ENCODE data around the gene LHB. TPM values are rescaled to one million over a fixed set of nuclear protein-coding genes. Genes with fewer than 3 reads are reported as not detected.
"Not testable (repeated sequence)": the region's sequence is repeated elsewhere in the genome, so short reads cannot be mapped to it uniquely, and the experiment has no call there.

LHB gene
- total RNA-seq, 1 donor from 2014 or later, result not detected

DNA sequence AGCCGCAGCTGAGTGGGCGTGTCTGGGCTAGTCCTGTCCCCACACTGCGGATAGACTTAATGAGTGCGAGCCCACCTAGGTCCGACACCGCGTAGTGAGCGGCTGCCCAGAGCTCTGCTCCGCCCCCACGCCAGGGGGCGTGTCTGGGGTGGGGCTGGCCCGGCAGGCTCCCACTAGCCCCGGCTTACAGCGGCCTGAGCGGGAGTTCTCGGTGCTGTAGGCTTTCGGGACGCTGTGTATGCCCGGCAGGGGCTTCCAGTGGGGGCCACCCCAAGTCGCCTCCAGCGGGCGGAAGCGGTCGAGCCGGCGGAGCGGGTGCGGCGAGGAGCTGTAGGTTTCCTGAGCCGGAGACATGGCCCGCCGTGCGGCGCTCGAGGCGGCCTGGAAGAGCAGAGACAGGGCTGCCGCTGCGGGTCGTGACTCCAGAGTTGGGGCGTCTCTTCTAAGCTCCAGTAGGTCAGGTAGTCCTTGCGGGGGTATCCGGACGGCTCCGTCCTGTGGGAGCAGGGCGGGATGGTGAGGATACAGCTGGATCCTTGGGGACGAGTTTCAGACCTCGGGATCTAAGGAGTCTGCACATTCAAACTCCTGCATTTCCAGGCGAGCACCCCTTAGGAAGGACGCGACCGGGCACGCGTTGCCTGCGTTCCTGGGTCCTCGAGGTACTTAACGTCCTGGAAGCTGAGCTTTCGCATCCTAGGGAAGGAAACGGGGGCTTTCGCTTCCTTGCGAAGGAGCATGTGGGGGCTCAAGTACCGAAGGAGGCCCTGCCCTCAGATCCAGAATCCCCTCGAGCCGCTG, 39.4 kb upstream of the LHB start:
- TF ChIP-seq, protein P1, sequence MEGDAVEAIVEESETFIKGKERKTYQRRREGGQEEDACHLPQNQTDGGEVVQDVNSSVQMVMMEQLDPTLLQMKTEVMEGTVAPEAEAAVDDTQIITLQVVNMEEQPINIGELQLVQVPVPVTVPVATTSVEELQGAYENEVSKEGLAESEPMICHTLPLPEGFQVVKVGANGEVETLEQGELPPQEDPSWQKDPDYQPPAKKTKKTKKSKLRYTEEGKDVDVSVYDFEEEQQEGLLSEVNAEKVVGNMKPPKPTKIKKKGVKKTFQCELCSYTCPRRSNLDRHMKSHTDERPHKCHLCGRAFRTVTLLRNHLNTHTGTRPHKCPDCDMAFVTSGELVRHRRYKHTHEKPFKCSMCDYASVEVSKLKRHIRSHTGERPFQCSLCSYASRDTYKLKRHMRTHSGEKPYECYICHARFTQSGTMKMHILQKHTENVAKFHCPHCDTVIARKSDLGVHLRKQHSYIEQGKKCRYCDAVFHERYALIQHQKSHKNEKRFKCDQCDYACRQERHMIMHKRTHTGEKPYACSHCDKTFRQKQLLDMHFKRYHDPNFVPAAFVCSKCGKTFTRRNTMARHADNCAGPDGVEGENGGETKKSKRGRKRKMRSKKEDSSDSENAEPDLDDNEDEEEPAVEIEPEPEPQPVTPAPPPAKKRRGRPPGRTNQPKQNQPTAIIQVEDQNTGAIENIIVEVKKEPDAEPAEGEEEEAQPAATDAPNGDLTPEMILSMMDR (IDR thresholded peaks at IDR 0.05; ENCODE audit: unreplicated experiment), result peak; percentile 17
- no peaks in the 10 kb centered on the region for H3K9me3 Mint-ChIP-seq
- H3K36me3 Mint-ChIP-seq, result peaks cover 4% of the 10 kb centered on the region
- peaks cover 26% of the 10 kb centered on the region for H3K27me3 Mint-ChIP-seq (ENCODE audit: low read depth)
- no peak overlapping the region for H3K27ac Mint-ChIP-seq
- H3K4me3 Mint-ChIP-seq, result peak overlapping the region; percentile 70
- peak in 1 of 2 experiments; percentile 72 for DNase-seq (ENCODE audit: low spot score in 2 of 2, unreplicated experiment in 2 of 2)
- peaks cover 18% of the 10 kb centered on the region for H3K4me1 Mint-ChIP-seq

GRCh38 chr19:49050376-49051033, 33.6 kb upstream of the LHB start:
- H3K27ac Mint-ChIP-seq; H3K9me3 Mint-ChIP-seq; H3K27me3 Mint-ChIP-seq (ENCODE audit: low read depth); H3K4me1 Mint-ChIP-seq; H3K36me3 Mint-ChIP-seq; DNase-seq (ENCODE audit: low spot score in 2 of 2, unreplicated experiment in 2 of 2); H3K4me3 Mint-ChIP-seq: not testable (repeated sequence)

GRCh38 chr19:49049834-49050233, 32.9 kb upstream of the LHB start:
- not testable (repeated sequence) for H3K4me3 Mint-ChIP-seq; H3K27me3 Mint-ChIP-seq (ENCODE audit: low read depth); H3K9me3 Mint-ChIP-seq; DNase-seq (ENCODE audit: low spot score in 2 of 2, unreplicated experiment in 2 of 2); H3K36me3 Mint-ChIP-seq; H3K27ac Mint-ChIP-seq; H3K4me1 Mint-ChIP-seq

DNA sequence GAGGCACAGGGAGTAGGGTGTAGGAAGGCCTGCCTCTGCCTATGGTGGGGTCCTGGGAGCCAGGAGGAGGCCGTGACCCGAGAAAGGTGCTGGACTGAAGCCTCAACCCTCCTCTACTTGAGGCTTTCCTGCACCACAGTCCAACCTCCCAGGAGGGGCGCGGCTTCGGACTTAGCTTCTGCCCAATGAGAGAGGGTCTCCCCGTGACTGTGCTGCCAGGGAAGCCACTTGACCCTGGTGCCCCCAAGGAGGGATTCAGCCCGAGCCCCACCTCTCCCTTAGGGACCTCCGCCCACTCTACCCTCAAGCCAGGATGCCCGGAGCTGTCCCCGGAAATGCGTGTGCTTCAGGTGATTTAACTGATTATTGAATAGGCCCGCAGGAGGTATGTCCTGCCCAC, 32.1 kb upstream of the LHB start, which contains the start of gene CGB8:
Gene CGB8 (minus strand): TSS at position 101 of the 400 bp plus-strand sequence. CDS start 372 bp downstream, outside the sequence.
- H3K4me1 Mint-ChIP-seq; H3K4me3 Mint-ChIP-seq; H3K27ac Mint-ChIP-seq; DNase-seq (ENCODE audit: low spot score in 2 of 2, unreplicated experiment in 2 of 2); H3K27me3 Mint-ChIP-seq (ENCODE audit: low read depth); H3K9me3 Mint-ChIP-seq; H3K36me3 Mint-ChIP-seq: not testable (repeated sequence)

- not testable (repeated sequence) for H3K36me3 Mint-ChIP-seq; H3K27ac Mint-ChIP-seq; H3K27me3 Mint-ChIP-seq (ENCODE audit: low read depth); H3K4me3 Mint-ChIP-seq; H3K9me3 Mint-ChIP-seq; H3K4me1 Mint-ChIP-seq; DNase-seq (ENCODE audit: low spot score in 2 of 2, unreplicated experiment in 2 of 2)
These were observed 26.7 kb upstream of the LHB start, which contains the start of gene CGB5 for GRCh38 chr19:49043548-49043947. CGB5 (plus strand) TSS chr19:49043848; CDS start chr19:49044210, 362 bp downstream.

DNA sequence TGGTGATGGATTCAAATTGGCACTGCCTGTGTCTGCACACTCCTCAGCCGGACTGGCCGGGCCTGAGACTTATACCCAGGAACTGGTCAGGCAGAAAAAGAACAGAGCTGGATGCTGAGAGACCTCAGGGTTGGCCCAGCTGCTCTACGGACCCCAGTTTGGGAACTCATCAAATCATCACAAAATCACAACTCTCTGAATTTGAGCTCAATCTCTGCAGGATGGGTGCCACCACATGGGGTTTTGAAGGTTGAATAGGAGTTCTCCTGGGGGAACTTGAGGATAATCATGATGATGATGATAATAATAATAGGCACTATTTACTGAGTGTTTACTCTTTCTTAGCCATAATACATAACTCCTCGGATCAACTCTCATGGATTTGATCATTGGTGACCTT, 25.8 kb upstream of the LHB start:
- not testable (repeated sequence) for H3K4me3 Mint-ChIP-seq; DNase-seq (ENCODE audit: low spot score in 2 of 2, unreplicated experiment in 2 of 2); H3K9me3 Mint-ChIP-seq; H3K27me3 Mint-ChIP-seq (ENCODE audit: low read depth); H3K27ac Mint-ChIP-seq; H3K36me3 Mint-ChIP-seq; H3K4me1 Mint-ChIP-seq

DNA sequence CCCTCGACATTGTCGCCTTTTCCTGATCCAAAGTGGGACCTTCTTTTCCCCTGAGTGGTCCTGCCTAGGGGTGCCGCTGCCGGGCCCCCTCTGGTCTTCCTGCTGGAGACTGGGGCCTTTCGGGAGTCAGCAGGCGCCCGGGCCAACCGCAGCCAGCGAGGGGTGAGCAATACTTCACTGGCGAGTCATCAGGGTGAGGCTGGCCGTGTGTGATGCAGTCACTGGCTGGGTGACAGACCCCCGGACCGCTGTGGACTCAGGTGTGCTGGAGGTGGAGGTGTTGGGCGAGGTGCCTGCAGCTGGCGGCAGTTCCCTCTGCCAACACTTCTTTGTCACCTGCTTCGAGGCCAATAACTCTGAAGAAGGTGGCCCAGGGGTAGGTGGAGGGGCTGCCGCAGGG, 25.3 kb upstream of the LHB start:
- no peaks in the 10 kb centered on the region for H3K36me3 Mint-ChIP-seq
- peaks cover 2% of the 10 kb centered on the region for H3K27me3 Mint-ChIP-seq (ENCODE audit: low read depth)
- H3K4me3 Mint-ChIP-seq, result no peak overlapping the region
- H3K27ac Mint-ChIP-seq, result no peak overlapping the region
- no peaks in the 10 kb centered on the region for H3K9me3 Mint-ChIP-seq
- no peak for DNase-seq (ENCODE audit: low spot score in 2 of 2, unreplicated experiment in 2 of 2)
- H3K4me1 Mint-ChIP-seq, result no peaks in the 10 kb centered on the region
- TF ChIP-seq, protein P1 (IDR thresholded peaks at IDR 0.05; ENCODE audit: unreplicated experiment), result no peak

DNA sequence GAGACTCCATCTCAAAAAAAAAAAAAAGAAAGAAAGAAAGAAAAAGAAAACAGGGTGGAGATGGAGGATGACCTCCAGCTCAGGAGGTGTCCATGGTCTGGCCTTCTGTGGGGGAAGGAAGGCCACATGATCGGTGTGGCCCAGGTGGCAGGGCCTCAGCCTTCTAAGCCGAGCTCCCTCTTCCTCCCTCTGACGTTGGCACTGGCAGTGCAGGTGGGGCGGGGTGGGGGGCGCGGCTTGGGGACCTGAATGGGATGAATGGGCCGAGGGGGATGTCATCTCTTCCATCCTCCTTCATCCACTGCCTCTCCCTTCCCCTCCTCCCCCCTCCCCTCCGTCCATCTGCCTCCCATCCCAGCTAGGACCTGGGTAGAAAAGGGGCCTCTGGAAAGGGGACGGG, 22.8 kb upstream of the LHB start:
- not testable (repeated sequence) for H3K4me1 Mint-ChIP-seq; DNase-seq (ENCODE audit: low spot score in 2 of 2, unreplicated experiment in 2 of 2); H3K9me3 Mint-ChIP-seq; H3K4me3 Mint-ChIP-seq; H3K27ac Mint-ChIP-seq; H3K27me3 Mint-ChIP-seq (ENCODE audit: low read depth); H3K36me3 Mint-ChIP-seq

DNA sequence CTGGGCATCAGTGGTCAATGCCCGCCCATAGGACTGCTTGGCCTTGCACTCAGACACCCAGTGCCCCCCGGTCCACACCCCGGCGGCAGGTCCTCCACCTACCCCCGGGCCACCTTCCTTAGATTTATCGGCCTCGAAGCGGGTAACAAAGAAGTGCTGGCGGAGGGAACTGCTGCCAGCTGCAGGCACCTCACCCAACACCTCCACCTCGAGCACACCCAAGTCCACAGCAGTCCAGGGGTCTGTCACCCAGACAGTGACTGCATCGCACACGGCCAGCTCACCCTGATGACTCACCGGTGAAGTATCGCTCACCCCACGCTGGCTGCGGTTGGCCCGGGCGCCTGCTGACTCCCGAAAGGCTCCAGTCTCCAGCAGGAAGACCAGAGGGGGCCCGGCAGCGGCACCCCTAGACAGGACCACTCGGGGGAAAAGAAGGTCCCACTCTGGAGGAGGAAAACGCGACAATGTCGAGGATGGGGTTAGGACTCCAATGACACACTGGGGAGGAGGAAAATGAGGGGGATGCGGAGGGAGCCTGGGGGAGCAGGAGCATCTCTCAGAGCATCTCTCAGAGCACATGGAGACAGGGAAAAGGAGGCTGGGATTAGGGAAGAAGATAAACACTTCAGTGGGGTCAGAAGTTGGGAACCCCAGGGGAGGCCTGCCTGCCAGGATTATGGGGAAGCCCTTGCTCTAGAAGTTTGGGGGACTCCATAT, 21.8 kb upstream of the LHB start:
- H3K27me3 Mint-ChIP-seq (ENCODE audit: low read depth); H3K27ac Mint-ChIP-seq; H3K4me3 Mint-ChIP-seq; H3K4me1 Mint-ChIP-seq; H3K9me3 Mint-ChIP-seq; H3K36me3 Mint-ChIP-seq; DNase-seq (ENCODE audit: low spot score in 2 of 2, unreplicated experiment in 2 of 2): not testable (repeated sequence)

GRCh38 chr19:49038111-49038510, 21.2 kb upstream of the LHB start:
- not testable (repeated sequence) for H3K4me3 Mint-ChIP-seq; H3K36me3 Mint-ChIP-seq; DNase-seq (ENCODE audit: low spot score in 2 of 2, unreplicated experiment in 2 of 2); H3K9me3 Mint-ChIP-seq; H3K27me3 Mint-ChIP-seq (ENCODE audit: low read depth); H3K4me1 Mint-ChIP-seq; H3K27ac Mint-ChIP-seq

All from mesothelial cell of epicardium (in vitro differentiated cells).